Progenitor cell of endocrine pancreas (in vitro differentiated cells): ENCODE measurements around the gene LRRC3B. TPM values are rescaled to one million over a fixed set of nuclear protein-coding genes. Genes with fewer than 3 reads are reported as not detected.

Experiments
- DNase-seq: peaks from one replicate; pipeline ENCODE4 v3.0.0; 2021; ENCODE audit warnings: low spot score; ENCODE audit not compliant: unreplicated experiment
- H3K27ac Mint-ChIP-seq: 2 replicates; pipeline ENCODE4 v1.8.0; 2021; ENCODE audit warnings: mild to moderate bottlenecking, moderate library complexity, mixed read lengths
- H3K27me3 Mint-ChIP-seq: 2 replicates; pipeline ENCODE4 v1.8.0; 2021; ENCODE audit warnings: mixed read lengths
- H3K36me3 Mint-ChIP-seq: 2 replicates; pipeline ENCODE4 v1.8.0; 2022; ENCODE audit warnings: mixed read lengths; ENCODE audit not compliant: insufficient read depth
- H3K4me1 Mint-ChIP-seq: 2 replicates; pipeline ENCODE4 v1.8.0; 2021; ENCODE audit warnings: low read depth, mixed read lengths
- H3K4me3 Mint-ChIP-seq: 2 replicates; pipeline ENCODE4 v1.8.0; 2021; ENCODE audit warnings: low read depth, mild to moderate bottlenecking, moderate library complexity, mixed read lengths
- H3K9me3 Mint-ChIP-seq: 2 replicates; pipeline ENCODE4 v1.8.0; 2021; ENCODE audit warnings: low read depth, mixed read lengths
- CTCF ChIP-seq: fragments of 200-600 bp; sonication (generic); IDR thresholded peaks from one replicate; pipeline ENCODE4 v1.5.0; 2021; ENCODE audit warnings: antibody characterized with exemption, mild to moderate bottlenecking; ENCODE audit not compliant: unreplicated experiment
- total RNA-seq: library from RNA; stranded (reverse); gene quantifications from 2 replicates; pipeline ENCODE4 v1.2.1, GENCODE V29; 2021

LRRC3B gene
- total RNA-seq, 1 donor from 2014 or later: 0.29 TPM

DNA sequence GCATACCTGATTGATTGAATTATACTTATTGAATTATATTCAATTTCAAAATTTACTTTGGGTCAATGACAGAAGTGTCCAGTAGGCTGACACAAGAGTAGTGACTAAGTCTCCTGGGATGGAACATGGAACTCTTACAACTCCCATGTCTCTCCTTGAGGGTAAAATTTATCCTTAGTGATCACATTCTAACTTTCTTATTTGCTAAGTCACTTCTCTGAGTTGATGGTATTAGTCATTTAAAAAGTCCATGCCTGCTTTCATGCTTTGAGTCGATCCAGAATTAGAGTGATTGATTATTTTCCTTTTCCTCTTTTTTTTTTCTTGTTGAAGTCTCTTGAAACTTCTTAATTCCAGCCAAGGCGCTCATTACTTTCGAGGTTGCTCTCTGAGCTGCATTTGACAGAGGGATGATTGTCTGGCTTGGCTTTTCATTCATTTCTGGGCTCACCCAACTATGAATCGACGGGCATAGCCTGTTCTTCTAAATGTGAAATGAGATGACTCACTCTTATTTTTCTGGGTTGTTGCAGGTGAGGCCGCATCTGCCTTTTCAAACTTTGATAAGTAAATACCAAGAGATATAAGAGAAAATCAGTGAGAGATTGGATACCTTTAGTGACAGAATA lies 34.9 kb downstream of the LRRC3B start:
- no peak for TF ChIP-seq CTCF
- H3K4me1 Mint-ChIP-seq: peaks cover 9% of the 10 kb centered on the region
- H3K27me3 Mint-ChIP-seq: no peaks in the 10 kb centered on the region
- no peaks in the 10 kb centered on the region for H3K36me3 Mint-ChIP-seq
- H3K4me3 Mint-ChIP-seq: no peak overlapping the region
- no peak for DNase-seq
- H3K27ac Mint-ChIP-seq: no peak overlapping the region
- H3K9me3 Mint-ChIP-seq: peaks cover 2% of the 10 kb centered on the region

GRCh38 chr3:26668171-26668570 lies 45.6 kb downstream of the LRRC3B start:
- no peaks in the 10 kb centered on the region for H3K27me3 Mint-ChIP-seq
- H3K27ac Mint-ChIP-seq: no peak overlapping the region
- H3K4me3 Mint-ChIP-seq: no peak overlapping the region
- H3K4me1 Mint-ChIP-seq: no peaks in the 10 kb centered on the region
- no peaks in the 10 kb centered on the region for H3K9me3 Mint-ChIP-seq
- TF ChIP-seq CTCF: no peak
- H3K36me3 Mint-ChIP-seq: no peaks in the 10 kb centered on the region
- no peak for DNase-seq

DNA sequence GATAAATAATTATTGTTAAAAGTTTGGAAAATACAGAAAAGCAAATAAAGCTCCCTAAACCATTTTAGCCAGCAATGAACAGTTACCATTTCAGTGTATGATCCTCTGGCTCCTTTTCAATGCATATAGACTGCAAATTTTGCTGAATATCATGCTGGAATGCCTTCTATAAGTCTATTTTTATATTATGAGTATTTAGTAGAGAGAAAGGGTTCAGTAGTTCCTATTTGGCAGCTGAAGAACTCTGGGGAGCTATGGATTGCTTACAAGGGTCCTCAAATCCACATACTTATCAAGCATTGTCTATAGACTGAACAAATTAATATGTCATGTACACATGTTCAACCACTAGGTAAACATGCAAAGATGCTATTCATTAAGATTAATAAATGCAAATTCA lies 46.1 kb downstream of the LRRC3B start:
- no peaks in the 10 kb centered on the region for H3K4me1 Mint-ChIP-seq
- no peaks in the 10 kb centered on the region for H3K27me3 Mint-ChIP-seq
- DNase-seq: no peak
- no peaks in the 10 kb centered on the region for H3K9me3 Mint-ChIP-seq
- no peak overlapping the region for H3K4me3 Mint-ChIP-seq
- H3K27ac Mint-ChIP-seq: no peak overlapping the region
- no peak for TF ChIP-seq CTCF
- no peaks in the 10 kb centered on the region for H3K36me3 Mint-ChIP-seq

DNA sequence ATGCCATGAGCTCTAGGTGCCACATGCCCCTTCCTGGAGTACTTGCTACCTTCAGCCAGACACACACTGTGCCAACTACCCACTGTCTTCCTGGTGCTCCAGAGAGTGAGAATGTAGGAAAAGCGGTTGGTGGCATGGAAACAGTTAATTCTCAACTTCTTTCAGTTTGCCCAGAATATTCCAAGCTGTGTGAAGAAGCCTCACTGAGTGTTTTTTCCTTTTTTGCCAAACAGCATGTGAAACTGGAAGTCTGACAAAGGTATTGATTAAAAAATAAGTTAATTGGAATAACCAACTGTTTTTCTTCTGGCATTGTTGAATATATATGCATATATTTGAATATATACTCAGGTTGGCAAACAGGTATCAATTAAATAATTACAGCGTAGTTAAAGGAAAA lies 52.8 kb downstream of the LRRC3B start:
- H3K36me3 Mint-ChIP-seq: no peaks in the 10 kb centered on the region
- no peak for DNase-seq
- H3K4me3 Mint-ChIP-seq: no peak overlapping the region
- H3K27ac Mint-ChIP-seq: no peak overlapping the region
- H3K9me3 Mint-ChIP-seq: no peaks in the 10 kb centered on the region
- no peaks in the 10 kb centered on the region for H3K27me3 Mint-ChIP-seq
- no peak for TF ChIP-seq CTCF
- H3K4me1 Mint-ChIP-seq: no peaks in the 10 kb centered on the region

DNA sequence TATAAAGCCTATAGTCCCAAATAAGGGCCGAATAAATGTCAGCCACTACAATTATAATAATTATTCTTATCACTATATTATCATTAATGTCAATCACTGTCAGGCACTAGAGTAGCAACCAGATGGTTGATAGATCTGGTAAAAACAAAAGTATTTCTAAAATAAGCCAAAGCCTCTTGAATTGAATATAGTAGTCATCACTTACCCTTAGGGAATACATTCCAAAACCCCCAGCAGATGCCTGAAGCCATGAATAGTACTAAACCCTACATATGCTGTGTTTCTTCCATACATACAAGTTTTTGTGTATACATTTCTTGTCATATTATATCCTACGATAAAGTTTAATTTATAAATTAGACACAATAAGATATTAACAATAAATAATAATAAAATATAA lies 59.1 kb downstream of the LRRC3B start:
- Mint-ChIP-seq H3K4me1 (no peaks in the 10 kb centered on the region), H3K27me3 (no peaks in the 10 kb centered on the region), H3K9me3 (no peaks in the 10 kb centered on the region), H3K27ac (no peak overlapping the region), H3K4me3 (no peak overlapping the region), H3K36me3 (no peaks in the 10 kb centered on the region)
- TF ChIP-seq CTCF: no peak
- no peak for DNase-seq
